Jurkat, Clone E6-1 (cell line): ENCODE data around the gene NT5DC1.

Experiments
- DNase-seq: peaks from one replicate; pipeline ENCODE4 v3.0.0-alpha.2; 2011; ENCODE audit warnings: low read depth, low spot score
- H3K4me3 ChIP-seq: 2 replicates; pipeline ENCODE4 v1.5.1; 2011; ENCODE audit warnings: mild to moderate bottlenecking, low read length, control low read depth, moderate library complexity

NT5DC1 gene

DNA sequence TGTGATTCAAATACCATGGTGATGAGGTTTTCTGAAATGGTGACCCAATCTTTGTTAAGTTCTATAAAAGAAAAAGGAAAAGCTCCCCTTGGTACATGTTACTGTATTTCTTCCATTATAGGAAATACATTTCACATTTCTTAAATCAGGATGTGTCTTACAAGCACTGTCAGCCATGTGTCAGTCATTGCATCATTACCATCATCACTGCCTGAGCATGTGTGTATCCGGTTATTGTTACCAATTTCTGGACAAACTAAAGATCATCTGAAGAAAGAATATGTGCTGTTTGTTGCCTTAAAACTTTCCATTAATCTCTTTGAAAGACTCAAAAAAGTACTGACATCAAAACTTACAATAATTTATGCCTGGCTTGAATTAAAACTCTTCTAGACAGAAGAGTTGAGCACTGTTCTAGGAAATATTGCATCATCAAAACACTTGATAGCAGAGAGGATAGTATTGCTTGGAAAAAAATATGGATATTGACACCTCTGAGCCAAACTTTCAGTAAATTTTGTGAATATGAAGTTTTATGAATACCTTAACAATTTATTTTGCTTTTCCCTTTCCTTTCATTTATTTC lies 186.2 kb downstream of the NT5DC1 start:
- no peak overlapping the region for H3K4me3 ChIP-seq
- DNase-seq, result no peak

DNA sequence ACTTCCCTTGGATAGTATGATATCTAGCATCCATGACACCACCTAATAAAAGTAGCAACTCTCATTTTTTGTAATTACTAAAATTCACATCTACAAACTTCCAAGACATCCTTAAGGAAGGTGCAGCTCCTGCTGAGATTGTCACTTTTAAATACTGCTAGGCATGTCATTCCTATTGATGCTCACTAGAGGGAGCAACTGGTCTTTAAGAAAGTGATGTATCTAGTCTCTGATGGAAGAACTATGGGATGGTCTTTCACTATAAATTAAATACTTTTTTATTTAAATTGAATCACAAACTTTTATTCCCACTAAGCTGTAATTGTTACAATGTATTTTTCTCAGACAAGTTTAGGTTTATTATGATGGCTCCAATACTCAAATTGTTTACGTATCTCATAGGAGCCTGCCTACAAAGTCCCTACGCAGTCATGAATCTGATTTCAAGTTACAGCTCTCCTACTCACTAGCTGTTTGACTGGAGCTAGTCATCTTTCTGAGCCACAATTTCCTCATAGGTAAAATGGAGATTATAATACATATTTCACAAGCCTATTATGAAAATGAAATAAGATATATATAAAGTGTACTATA lies 187.1 kb downstream of the NT5DC1 start:
- peak; percentile 33 for DNase-seq
- no peak overlapping the region for H3K4me3 ChIP-seq

GRCh38 chr6:116289876-116290275 lies 189.2 kb downstream of the NT5DC1 start:
- H3K4me3 ChIP-seq, result no peak overlapping the region
- DNase-seq, result no peak

DNA sequence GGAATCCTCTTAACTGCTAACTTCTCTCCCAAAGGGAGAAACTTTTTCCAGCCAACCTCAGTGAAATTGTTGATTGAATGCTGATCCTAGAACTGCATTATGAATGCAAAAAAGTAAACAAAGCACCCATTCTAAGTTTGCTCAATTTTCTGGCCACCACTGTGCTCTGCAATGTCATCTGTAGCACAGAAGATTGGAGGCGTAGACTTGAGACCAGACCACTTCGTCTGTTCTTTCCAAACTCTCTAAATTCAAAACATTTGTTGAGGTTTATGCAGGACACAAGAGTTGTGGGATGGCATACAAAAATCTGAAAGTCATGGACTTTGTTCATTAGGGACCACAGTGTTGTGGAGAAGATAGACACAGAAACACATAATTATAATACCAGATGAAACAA lies 190.1 kb downstream of the NT5DC1 start:
- DNase-seq, result no peak
- H3K4me3 ChIP-seq, result no peak overlapping the region

- no peak for DNase-seq
- no peak overlapping the region for H3K4me3 ChIP-seq
Measured at GRCh38 chr6:116291701-116292396, 191.2 kb downstream of the NT5DC1 start.

DNA sequence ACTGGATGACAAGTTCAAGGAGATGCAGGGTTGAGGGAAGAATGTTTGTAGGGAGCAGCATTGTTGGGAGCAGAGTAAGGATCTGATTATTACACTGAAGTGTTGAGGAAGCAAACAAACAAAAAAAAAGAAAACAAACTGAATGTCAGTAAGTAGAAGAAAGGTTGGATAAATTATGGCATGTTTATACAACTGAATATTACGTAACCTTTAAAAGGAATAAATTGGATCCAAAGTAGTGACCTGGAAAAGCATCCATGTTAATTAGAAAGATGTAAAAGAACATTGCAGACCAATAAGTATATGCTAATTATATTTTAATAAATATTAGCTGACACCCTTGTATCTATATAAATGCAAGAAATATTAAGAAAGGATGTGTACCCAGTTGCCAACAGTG lies 191.9 kb downstream of the NT5DC1 start:
- DNase-seq, result no peak
- H3K4me3 ChIP-seq, result no peak overlapping the region

DNA sequence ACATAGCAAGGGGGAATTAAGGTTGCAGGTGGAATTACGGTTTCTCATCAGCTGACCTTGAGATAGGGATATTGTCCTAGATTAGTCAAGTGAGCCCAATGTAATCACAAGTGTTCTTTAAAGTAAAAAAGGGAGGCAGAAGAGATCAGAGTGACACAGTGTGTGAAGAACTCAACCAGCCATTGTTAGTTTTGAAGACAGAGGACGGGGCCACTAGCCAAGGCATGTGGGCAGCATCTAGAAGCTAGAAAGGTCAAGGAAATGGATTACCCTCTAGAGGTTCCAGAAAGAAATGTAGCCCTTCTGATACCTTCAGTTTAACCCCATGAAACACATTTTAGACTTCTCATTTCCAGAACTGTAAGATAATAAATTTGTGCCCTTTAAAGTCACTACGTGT lies 197.6 kb downstream of the NT5DC1 start:
- DNase-seq, result no peak
- H3K4me3 ChIP-seq, result no peak overlapping the region

GRCh38 chr6:116298973-116299372 lies 198.3 kb downstream of the NT5DC1 start:
- H3K4me3 ChIP-seq, result no peak overlapping the region
- DNase-seq, result no peak
